Measurements from ENCODE around the gene ENPEP.

Gene ENPEP

GRCh38 chr4:110498420-110498819 lies 22.5 kb downstream of the ENPEP start:
- Histone ChIP-seq H3K27ac (ENCODE audit: insufficient read depth in 1 of 2, low read depth in 1 of 2, low read length in 2 of 2, poor library complexity in 1 of 2, severe bottlenecking in 2 of 2) (no peak overlapping the region), H3K9me3 (ENCODE audit: control extremely low read depth in 1 of 5, control insufficient read depth in 4 of 5, insufficient read depth in 2 of 5, low read depth in 1 of 5, low read length in 4 of 5) (no peaks in the 10 kb centered on the region), H3K4me1 (ENCODE audit: control extremely low read depth in 1 of 4, control insufficient read depth in 4 of 4, insufficient read depth in 4 of 4, low read length in 3 of 4) (no peaks in the 10 kb centered on the region), H3K4me3 (ENCODE audit: control insufficient read depth in 1 of 7, extremely low read depth in 1 of 7, insufficient read depth in 4 of 7, low read depth in 2 of 7, low read length in 6 of 7) (no peak overlapping the region), H3K27me3 (replicated peaks in 2 of 5; ENCODE audit: control insufficient read depth in 4 of 5, insufficient read depth in 5 of 5, low read length in 4 of 5) (no peaks in the 10 kb centered on the region), H3K36me3 (ENCODE audit: control insufficient read depth in 4 of 4, insufficient read depth in 4 of 4, low read length in 3 of 4) (no peaks in the 10 kb centered on the region)
- WGBS (ENCODE audit: insufficient coverage): 98% methylated on average over 4 of the region's 5 CpGs
- ChIA-PET POLR2A (no interaction called here), CTCF (interaction anchor here (1.4 kb wide), 1 partner anchor 14 kb away, joined by 4 read pairs; no protein-coding TSS in a partner anchor)
- DNase-seq: no peak

- no peaks in the 10 kb centered on the region for H3K9me3 ChIP-seq (ENCODE audit: control extremely low read depth in 1 of 5, control insufficient read depth in 4 of 5, insufficient read depth in 2 of 5, low read depth in 1 of 5, low read length in 4 of 5)
- H3K36me3 ChIP-seq (ENCODE audit: control insufficient read depth in 4 of 4, insufficient read depth in 4 of 4, low read length in 3 of 4): no peaks in the 10 kb centered on the region
- H3K4me1 ChIP-seq (ENCODE audit: control extremely low read depth in 1 of 4, control insufficient read depth in 4 of 4, insufficient read depth in 4 of 4, low read length in 3 of 4): no peaks in the 10 kb centered on the region
- no peak for DNase-seq
- no peak overlapping the region for H3K27ac ChIP-seq (ENCODE audit: insufficient read depth in 1 of 2, low read depth in 1 of 2, low read length in 2 of 2, poor library complexity in 1 of 2, severe bottlenecking in 2 of 2)
- CTCF ChIA-PET: interaction anchor here (1.4 kb wide), 1 partner anchor 14 kb away, joined by 4 read pairs; no protein-coding TSS in a partner anchor
- POLR2A ChIA-PET: no interaction called here
- no CpG with 5 or more reads among the region's 4 CpGs for WGBS (ENCODE audit: insufficient coverage)
- no peak overlapping the region for H3K4me3 ChIP-seq (ENCODE audit: control insufficient read depth in 1 of 7, extremely low read depth in 1 of 7, insufficient read depth in 4 of 7, low read depth in 2 of 7, low read length in 6 of 7)
- H3K27me3 ChIP-seq (replicated peaks in 2 of 5; ENCODE audit: control insufficient read depth in 4 of 5, insufficient read depth in 5 of 5, low read length in 4 of 5): no peaks in the 10 kb centered on the region
These were observed 23.2 kb downstream of the ENPEP start for GRCh38 chr4:110499126-110499525.

GRCh38 chr4:110501826-110502225 lies 25.9 kb downstream of the ENPEP start:
- no peaks in the 10 kb centered on the region for H3K9me3 ChIP-seq (ENCODE audit: control extremely low read depth in 1 of 5, control insufficient read depth in 4 of 5, insufficient read depth in 2 of 5, low read depth in 1 of 5, low read length in 4 of 5)
- POLR2A ChIA-PET: no interaction called here
- H3K27ac ChIP-seq (ENCODE audit: insufficient read depth in 1 of 2, low read depth in 1 of 2, low read length in 2 of 2, poor library complexity in 1 of 2, severe bottlenecking in 2 of 2): no peak overlapping the region
- H3K27me3 ChIP-seq (replicated peaks in 2 of 5; ENCODE audit: control insufficient read depth in 4 of 5, insufficient read depth in 5 of 5, low read length in 4 of 5): no peaks in the 10 kb centered on the region
- no peak overlapping the region for H3K4me3 ChIP-seq (ENCODE audit: control insufficient read depth in 1 of 7, extremely low read depth in 1 of 7, insufficient read depth in 4 of 7, low read depth in 2 of 7, low read length in 6 of 7)
- no peaks in the 10 kb centered on the region for H3K4me1 ChIP-seq (ENCODE audit: control extremely low read depth in 1 of 4, control insufficient read depth in 4 of 4, insufficient read depth in 4 of 4, low read length in 3 of 4)
- no peaks in the 10 kb centered on the region for H3K36me3 ChIP-seq (ENCODE audit: control insufficient read depth in 4 of 4, insufficient read depth in 4 of 4, low read length in 3 of 4)
- DNase-seq: peak in 1 of 3 donors; percentile 23
- CTCF ChIA-PET: no interaction called here

DNA sequence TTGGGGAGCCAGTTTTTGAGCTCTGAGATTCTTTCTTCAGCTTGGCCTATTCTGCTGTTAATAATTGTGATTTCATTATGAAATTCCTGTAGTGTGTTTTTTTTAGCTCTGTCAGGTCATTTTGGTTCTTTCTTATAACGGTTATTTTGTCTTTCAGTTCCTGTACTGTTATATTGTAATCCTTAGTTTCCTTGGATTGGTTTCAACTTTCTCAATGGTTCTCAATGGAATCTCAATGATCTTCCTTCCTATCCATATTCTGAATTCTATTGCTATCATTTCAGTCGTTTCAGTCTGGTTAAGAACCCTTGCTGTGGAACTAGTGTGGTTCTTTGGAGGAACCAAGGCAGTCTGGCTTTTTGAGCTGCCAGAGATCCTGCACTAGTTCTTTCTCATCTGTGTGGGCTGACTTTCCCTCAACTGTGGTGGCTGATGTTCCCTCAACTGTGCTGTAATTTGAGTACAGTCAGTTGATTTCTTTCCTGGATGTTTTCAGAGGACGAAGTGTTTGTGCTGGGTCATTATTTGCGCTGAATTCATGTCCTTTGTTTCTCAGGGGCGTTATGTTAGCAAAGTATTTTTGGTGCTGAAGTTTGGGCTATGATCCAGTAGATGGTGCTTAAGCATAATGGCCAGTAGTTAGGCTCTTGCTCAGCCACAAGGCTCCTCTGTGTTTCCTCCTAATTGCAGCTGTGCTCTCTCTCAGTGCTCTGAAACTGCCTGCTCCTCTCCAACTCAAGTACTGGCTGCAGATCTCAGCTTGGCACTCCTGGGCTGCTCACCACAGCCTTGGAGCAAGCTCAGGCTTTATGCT lies 27.5 kb downstream of the ENPEP start:
- Histone ChIP-seq H3K27ac (ENCODE audit: insufficient read depth in 1 of 2, low read depth in 1 of 2, low read length in 2 of 2, poor library complexity in 1 of 2, severe bottlenecking in 2 of 2) (no peak overlapping the region), H3K36me3 (ENCODE audit: control insufficient read depth in 4 of 4, insufficient read depth in 4 of 4, low read length in 3 of 4) (no peaks in the 10 kb centered on the region), H3K27me3 (replicated peaks in 2 of 5; ENCODE audit: control insufficient read depth in 4 of 5, insufficient read depth in 5 of 5, low read length in 4 of 5) (no peaks in the 10 kb centered on the region), H3K9me3 (ENCODE audit: control extremely low read depth in 1 of 5, control insufficient read depth in 4 of 5, insufficient read depth in 2 of 5, low read depth in 1 of 5, low read length in 4 of 5) (no peaks in the 10 kb centered on the region), H3K4me1 (ENCODE audit: control extremely low read depth in 1 of 4, control insufficient read depth in 4 of 4, insufficient read depth in 4 of 4, low read length in 3 of 4) (no peaks in the 10 kb centered on the region), H3K4me3 (ENCODE audit: control insufficient read depth in 1 of 7, extremely low read depth in 1 of 7, insufficient read depth in 4 of 7, low read depth in 2 of 7, low read length in 6 of 7) (no peak overlapping the region)
- ChIA-PET CTCF (interaction anchor here (1.4 to 1.9 kb wide), 2 partner anchors 11 to 495 kb away, joined by 3 read pairs; no protein-coding TSS in a partner anchor), POLR2A (no interaction called here)
- no peak for DNase-seq
- WGBS (ENCODE audit: insufficient coverage): 98% methylated on average over 4 of the region's 5 CpGs

GRCh38 chr4:110504084-110504435 lies 28.1 kb downstream of the ENPEP start:
- Histone ChIP-seq H3K9me3 (ENCODE audit: control extremely low read depth in 1 of 5, control insufficient read depth in 4 of 5, insufficient read depth in 2 of 5, low read depth in 1 of 5, low read length in 4 of 5) (no peaks in the 10 kb centered on the region), H3K4me3 (ENCODE audit: control insufficient read depth in 1 of 7, extremely low read depth in 1 of 7, insufficient read depth in 4 of 7, low read depth in 2 of 7, low read length in 6 of 7) (no peak overlapping the region), H3K27ac (ENCODE audit: insufficient read depth in 1 of 2, low read depth in 1 of 2, low read length in 2 of 2, poor library complexity in 1 of 2, severe bottlenecking in 2 of 2) (no peak overlapping the region), H3K27me3 (replicated peaks in 2 of 5; ENCODE audit: control insufficient read depth in 4 of 5, insufficient read depth in 5 of 5, low read length in 4 of 5) (no peaks in the 10 kb centered on the region), H3K36me3 (ENCODE audit: control insufficient read depth in 4 of 4, insufficient read depth in 4 of 4, low read length in 3 of 4) (no peaks in the 10 kb centered on the region), H3K4me1 (ENCODE audit: control extremely low read depth in 1 of 4, control insufficient read depth in 4 of 4, insufficient read depth in 4 of 4, low read length in 3 of 4) (no peaks in the 10 kb centered on the region)
- CTCF ChIA-PET: interaction anchor here (1.4 to 1.9 kb wide), 2 partner anchors 10 to 495 kb away, joined by 3 read pairs; no protein-coding TSS in a partner anchor
- POLR2A ChIA-PET: no interaction called here
- 90% methylated on average over 2 of the region's 2 CpGs for WGBS (ENCODE audit: insufficient coverage)
- DNase-seq: no peak

GRCh38 chr4:110505440-110505839 lies 29.5 kb downstream of the ENPEP start:
- H3K4me3 ChIP-seq (ENCODE audit: control insufficient read depth in 1 of 7, extremely low read depth in 1 of 7, insufficient read depth in 4 of 7, low read depth in 2 of 7, low read length in 6 of 7): no peak overlapping the region
- DNase-seq: no peak
- no peaks in the 10 kb centered on the region for H3K27me3 ChIP-seq (replicated peaks in 2 of 5; ENCODE audit: control insufficient read depth in 4 of 5, insufficient read depth in 5 of 5, low read length in 4 of 5)
- H3K27ac ChIP-seq (ENCODE audit: insufficient read depth in 1 of 2, low read depth in 1 of 2, low read length in 2 of 2, poor library complexity in 1 of 2, severe bottlenecking in 2 of 2): no peak overlapping the region
- WGBS (ENCODE audit: insufficient coverage): 100% methylated on average over 2 of the region's 2 CpGs
- ChIA-PET CTCF (interaction anchor here (1.0 to 17.7 kb wide), 2 partner anchors 455 to 504 kb away, joined by 3 to 566 read pairs; no protein-coding TSS in a partner anchor), POLR2A (no interaction called here)
- no peaks in the 10 kb centered on the region for H3K4me1 ChIP-seq (ENCODE audit: control extremely low read depth in 1 of 4, control insufficient read depth in 4 of 4, insufficient read depth in 4 of 4, low read length in 3 of 4)
- no peaks in the 10 kb centered on the region for H3K36me3 ChIP-seq (ENCODE audit: control insufficient read depth in 4 of 4, insufficient read depth in 4 of 4, low read length in 3 of 4)
- H3K9me3 ChIP-seq (ENCODE audit: control extremely low read depth in 1 of 5, control insufficient read depth in 4 of 5, insufficient read depth in 2 of 5, low read depth in 1 of 5, low read length in 4 of 5): no peaks in the 10 kb centered on the region

GRCh38 chr4:110508827-110509710 lies 33.1 kb downstream of the ENPEP start:
- no peaks in the 10 kb centered on the region for H3K4me1 ChIP-seq (ENCODE audit: control extremely low read depth in 1 of 4, control insufficient read depth in 4 of 4, insufficient read depth in 4 of 4, low read length in 3 of 4)
- H3K9me3 ChIP-seq (ENCODE audit: control extremely low read depth in 1 of 5, control insufficient read depth in 4 of 5, insufficient read depth in 2 of 5, low read depth in 1 of 5, low read length in 4 of 5): no peaks in the 10 kb centered on the region
- H3K4me3 ChIP-seq (ENCODE audit: control insufficient read depth in 1 of 7, extremely low read depth in 1 of 7, insufficient read depth in 4 of 7, low read depth in 2 of 7, low read length in 6 of 7): no peak overlapping the region
- WGBS (ENCODE audit: insufficient coverage): 100% methylated on average over 1 of the region's 4 CpGs
- peak; percentile 22 to 63 (median 57) for DNase-seq
- H3K27ac ChIP-seq (ENCODE audit: insufficient read depth in 1 of 2, low read depth in 1 of 2, low read length in 2 of 2, poor library complexity in 1 of 2, severe bottlenecking in 2 of 2): no peak overlapping the region
- ChIA-PET CTCF (interaction anchor here (1.0 to 17.7 kb wide), 10 partner anchors 9 to 508 kb away, joined by 3 to 566 read pairs (median 6); no protein-coding TSS in a partner anchor), POLR2A (interaction anchor here (0.7 to 1.1 kb wide), 2 partner anchors 15 to 512 kb away, joined by 3 to 4 read pairs; no protein-coding TSS in a partner anchor)
- no peaks in the 10 kb centered on the region for H3K36me3 ChIP-seq (ENCODE audit: control insufficient read depth in 4 of 4, insufficient read depth in 4 of 4, low read length in 3 of 4)
- no peaks in the 10 kb centered on the region for H3K27me3 ChIP-seq (replicated peaks in 2 of 5; ENCODE audit: control insufficient read depth in 4 of 5, insufficient read depth in 5 of 5, low read length in 4 of 5)

Measured in common myeloid progenitor, CD34-positive (primary cell).